ENCODE results near the gene WLS. TPM values are rescaled to one million over a fixed set of nuclear protein-coding genes. Genes with fewer than 3 reads are reported as not detected.
"Not testable (repeated sequence)": the region's sequence is repeated elsewhere in the genome, so short reads cannot be mapped to it uniquely, and the experiment has no call there.

WLS gene
- total RNA-seq, 1 donor from 2014 or later, result 20.2 TPM

GRCh38 chr1:68201546-68202238 is 30.6 kb downstream of the WLS start:
- DNase-seq (ENCODE audit: low read depth in 2 of 2), result no peak

- no peak for DNase-seq (ENCODE audit: low read depth in 2 of 2)
Observed at GRCh38 chr1:68199603-68200002, 32.7 kb downstream of the WLS start.

- peak; percentile 40 to 72 for DNase-seq (ENCODE audit: low read depth in 2 of 2)
Observed at GRCh38 chr1:68198752-68199151, 33.6 kb downstream of the WLS start.

GRCh38 chr1:68197891-68198290 is 34.4 kb downstream of the WLS start:
- peak; percentile 20 for DNase-seq (ENCODE audit: low read depth in 2 of 2)

GRCh38 chr1:68197461-68197860 is 34.9 kb downstream of the WLS start:
- no peak for DNase-seq (ENCODE audit: low read depth in 2 of 2)

- DNase-seq (ENCODE audit: low read depth in 2 of 2), result peak in 1 of 2 donors; percentile 18
Observed at GRCh38 chr1:68196676-68197075, 35.6 kb downstream of the WLS start.

- no peak for DNase-seq (ENCODE audit: low read depth in 2 of 2)
Observed at GRCh38 chr1:68191717-68192116, 40.6 kb downstream of the WLS start.

GRCh38 chr1:68188644-68189340 is 43.5 kb downstream of the WLS start:
- DNase-seq (ENCODE audit: low read depth in 2 of 2), result peak in 1 of 2 donors; percentile 44

GRCh38 chr1:68188060-68188538 is 44.2 kb downstream of the WLS start:
- no peak for DNase-seq (ENCODE audit: low read depth in 2 of 2)

- DNase-seq (ENCODE audit: low read depth in 2 of 2), result no peak
Observed at GRCh38 chr1:68185743-68186142, 46.6 kb downstream of the WLS start.

- no peak for DNase-seq (ENCODE audit: low read depth in 2 of 2)
Observed at GRCh38 chr1:68183895-68184294, 48.4 kb downstream of the WLS start.

GRCh38 chr1:68181165-68181556 is 51.2 kb downstream of the WLS start:
- peak in 1 of 2 donors; percentile 46 for DNase-seq (ENCODE audit: low read depth in 2 of 2)

GRCh38 chr1:68180441-68181164 is 51.7 kb downstream of the WLS start:
- DNase-seq (ENCODE audit: low read depth in 2 of 2), result no peak

GRCh38 chr1:68178821-68179490 is 53.4 kb downstream of the WLS start:
- peak; percentile 61 to 95 for DNase-seq (ENCODE audit: low read depth in 2 of 2)

- peak; percentile 63 to 96 for DNase-seq (ENCODE audit: low read depth in 2 of 2)
Observed at GRCh38 chr1:68175621-68176398, 56.5 kb downstream of the WLS start.

- peak; percentile 80 to 91 for DNase-seq (ENCODE audit: low read depth in 2 of 2)
Observed at GRCh38 chr1:68174738-68175113, 57.6 kb downstream of the WLS start.

GRCh38 chr1:68173936-68174737 is 58.2 kb downstream of the WLS start:
- DNase-seq (ENCODE audit: low read depth in 2 of 2), result peak; percentile 97 to 98

- peak; percentile 87 to 94 for DNase-seq (ENCODE audit: low read depth in 2 of 2)
Observed at GRCh38 chr1:68173283-68173935, 58.9 kb downstream of the WLS start.

- DNase-seq (ENCODE audit: low read depth in 2 of 2), result not testable (repeated sequence)
Observed at GRCh38 chr1:68171795-68172194, 60.5 kb downstream of the WLS start.

Data from lung microvascular endothelial cell (primary cell).